ENCODE measurements around the gene ZFHX3. TPM values are rescaled to one million over a fixed set of nuclear protein-coding genes. Genes with fewer than 3 reads are reported as not detected.

Gene ZFHX3
- polyA plus RNA-seq, 1 donor from 2014 or later, result 26.4 TPM

DNA sequence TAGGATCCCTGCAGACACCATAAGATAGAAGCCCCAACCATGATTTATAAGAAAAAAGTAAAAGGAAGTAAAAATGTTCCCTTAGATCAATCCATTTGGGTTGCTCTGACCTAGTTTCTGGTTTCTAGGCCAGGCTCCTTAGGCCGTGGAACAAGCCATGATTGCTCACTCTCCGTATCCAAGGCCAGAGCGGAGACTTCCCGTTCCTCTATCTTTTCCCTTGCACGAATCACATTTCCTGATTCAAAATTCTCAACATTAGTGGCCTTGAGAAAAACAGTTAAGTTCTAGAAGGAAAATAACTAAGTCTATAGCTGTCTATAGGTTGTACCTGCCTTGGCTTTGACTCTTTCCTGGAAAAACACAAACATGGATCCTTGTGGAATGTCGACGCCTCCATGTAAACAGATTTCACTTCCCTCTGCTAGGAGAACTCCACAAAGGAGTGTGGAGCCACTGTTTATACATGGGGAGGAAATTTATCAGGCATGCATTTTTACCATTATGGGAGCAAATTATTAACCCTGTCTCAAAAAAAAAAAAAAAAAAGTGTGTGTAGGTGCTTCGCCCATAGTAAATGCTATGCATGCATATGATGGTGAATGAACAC, 149.6 kb downstream of the ZFHX3 start:
- Histone ChIP-seq H3K9me3 (ENCODE audit: low read length) (no peaks in the 10 kb centered on the region), H3K4me2 (ENCODE audit: low read length) (no peak overlapping the region), H3K9ac (ENCODE audit: low read length) (no peak overlapping the region), H3K4me3 (ENCODE audit: low read length) (no peak overlapping the region), H2AFZ (ENCODE audit: low read depth, low read length) (no peak overlapping the region), H4K20me1 (ENCODE audit: insufficient read depth) (peaks cover 63% of the 10 kb centered on the region), H3F3A (ENCODE audit: insufficient read depth, low read length, poor library complexity, severe bottlenecking) (no peaks in the 10 kb centered on the region), H3K27ac (ENCODE audit: low read length) (no peak overlapping the region), H3K9me2 (ENCODE audit: insufficient read depth, low read length) (no peaks in the 10 kb centered on the region), H3K27me3 (ENCODE audit: insufficient read depth, low read depth, low read length) (no peaks in the 10 kb centered on the region), H3K79me2 (replicated peaks; ENCODE audit: insufficient read depth, low read length) (peaks cover 97% of the 10 kb centered on the region), H3K36me3 (ENCODE audit: insufficient read depth, low read length) (peaks cover 10% of the 10 kb centered on the region)
- TF ChIP-seq MXI1 (conservative IDR thresholded peaks at IDR 0.05; ENCODE audit: poor library complexity, severe bottlenecking) (no peak), EP300 (conservative IDR thresholded peaks at IDR 0.05; ENCODE audit: poor library complexity, severe bottlenecking) (no peak), RAD21 (conservative IDR thresholded peaks at IDR 0.05) (no peak), TAF1 (IDR thresholded peaks at IDR 0.05; ENCODE audit: low read depth) (no peak), SMC3 (conservative IDR thresholded peaks at IDR 0.05; ENCODE audit: poor library complexity) (no peak), POLR2AphosphoS5 (IDR thresholded peaks at IDR 0.05) (no peak), EZH2 (IDR thresholded peaks at IDR 0.05; ENCODE audit: borderline replicate concordance, insufficient read depth, low read length, poor library complexity, severe bottlenecking) (no peak)
- TF ChIP-seq, protein P1, sequence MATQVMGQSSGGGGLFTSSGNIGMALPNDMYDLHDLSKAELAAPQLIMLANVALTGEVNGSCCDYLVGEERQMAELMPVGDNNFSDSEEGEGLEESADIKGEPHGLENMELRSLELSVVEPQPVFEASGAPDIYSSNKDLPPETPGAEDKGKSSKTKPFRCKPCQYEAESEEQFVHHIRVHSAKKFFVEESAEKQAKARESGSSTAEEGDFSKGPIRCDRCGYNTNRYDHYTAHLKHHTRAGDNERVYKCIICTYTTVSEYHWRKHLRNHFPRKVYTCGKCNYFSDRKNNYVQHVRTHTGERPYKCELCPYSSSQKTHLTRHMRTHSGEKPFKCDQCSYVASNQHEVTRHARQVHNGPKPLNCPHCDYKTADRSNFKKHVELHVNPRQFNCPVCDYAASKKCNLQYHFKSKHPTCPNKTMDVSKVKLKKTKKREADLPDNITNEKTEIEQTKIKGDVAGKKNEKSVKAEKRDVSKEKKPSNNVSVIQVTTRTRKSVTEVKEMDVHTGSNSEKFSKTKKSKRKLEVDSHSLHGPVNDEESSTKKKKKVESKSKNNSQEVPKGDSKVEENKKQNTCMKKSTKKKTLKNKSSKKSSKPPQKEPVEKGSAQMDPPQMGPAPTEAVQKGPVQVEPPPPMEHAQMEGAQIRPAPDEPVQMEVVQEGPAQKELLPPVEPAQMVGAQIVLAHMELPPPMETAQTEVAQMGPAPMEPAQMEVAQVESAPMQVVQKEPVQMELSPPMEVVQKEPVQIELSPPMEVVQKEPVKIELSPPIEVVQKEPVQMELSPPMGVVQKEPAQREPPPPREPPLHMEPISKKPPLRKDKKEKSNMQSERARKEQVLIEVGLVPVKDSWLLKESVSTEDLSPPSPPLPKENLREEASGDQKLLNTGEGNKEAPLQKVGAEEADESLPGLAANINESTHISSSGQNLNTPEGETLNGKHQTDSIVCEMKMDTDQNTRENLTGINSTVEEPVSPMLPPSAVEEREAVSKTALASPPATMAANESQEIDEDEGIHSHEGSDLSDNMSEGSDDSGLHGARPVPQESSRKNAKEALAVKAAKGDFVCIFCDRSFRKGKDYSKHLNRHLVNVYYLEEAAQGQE (IDR thresholded peaks at IDR 0.05; ENCODE audit: borderline replicate concordance), result no peak
- TF ChIP-seq, protein P2, sequence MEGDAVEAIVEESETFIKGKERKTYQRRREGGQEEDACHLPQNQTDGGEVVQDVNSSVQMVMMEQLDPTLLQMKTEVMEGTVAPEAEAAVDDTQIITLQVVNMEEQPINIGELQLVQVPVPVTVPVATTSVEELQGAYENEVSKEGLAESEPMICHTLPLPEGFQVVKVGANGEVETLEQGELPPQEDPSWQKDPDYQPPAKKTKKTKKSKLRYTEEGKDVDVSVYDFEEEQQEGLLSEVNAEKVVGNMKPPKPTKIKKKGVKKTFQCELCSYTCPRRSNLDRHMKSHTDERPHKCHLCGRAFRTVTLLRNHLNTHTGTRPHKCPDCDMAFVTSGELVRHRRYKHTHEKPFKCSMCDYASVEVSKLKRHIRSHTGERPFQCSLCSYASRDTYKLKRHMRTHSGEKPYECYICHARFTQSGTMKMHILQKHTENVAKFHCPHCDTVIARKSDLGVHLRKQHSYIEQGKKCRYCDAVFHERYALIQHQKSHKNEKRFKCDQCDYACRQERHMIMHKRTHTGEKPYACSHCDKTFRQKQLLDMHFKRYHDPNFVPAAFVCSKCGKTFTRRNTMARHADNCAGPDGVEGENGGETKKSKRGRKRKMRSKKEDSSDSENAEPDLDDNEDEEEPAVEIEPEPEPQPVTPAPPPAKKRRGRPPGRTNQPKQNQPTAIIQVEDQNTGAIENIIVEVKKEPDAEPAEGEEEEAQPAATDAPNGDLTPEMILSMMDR (IDR thresholded peaks at IDR 0.05; ENCODE audit: poor library complexity, severe bottlenecking), result no peak

DNA sequence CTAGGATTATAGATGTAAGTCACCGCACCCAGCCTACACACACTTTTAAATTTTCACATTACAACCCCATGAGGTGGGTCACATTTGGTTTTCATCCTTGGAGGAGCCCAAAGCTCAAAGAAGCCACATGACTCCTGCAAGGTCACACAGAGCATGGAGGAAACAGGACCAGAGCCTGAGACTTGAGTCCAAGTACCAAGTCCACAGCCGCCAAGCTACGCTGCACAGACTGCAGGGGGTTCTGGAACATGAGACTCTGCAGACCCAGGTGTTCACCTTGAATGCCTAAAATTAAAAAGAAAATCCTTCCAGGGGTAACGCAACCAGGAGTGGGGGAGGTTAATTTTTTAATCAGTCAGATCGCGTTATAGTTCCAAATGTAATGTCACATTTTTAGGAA, 150.2 kb downstream of the ZFHX3 start:
- Histone ChIP-seq H3K4me2 (ENCODE audit: low read length) (no peak overlapping the region), H3K4me3 (ENCODE audit: low read length) (no peak overlapping the region), H3F3A (ENCODE audit: insufficient read depth, low read length, poor library complexity, severe bottlenecking) (no peaks in the 10 kb centered on the region), H3K27ac (ENCODE audit: low read length) (no peak overlapping the region), H3K9ac (ENCODE audit: low read length) (no peak overlapping the region), H2AFZ (ENCODE audit: low read depth, low read length) (no peak overlapping the region), H3K79me2 (replicated peaks; ENCODE audit: insufficient read depth, low read length) (peaks cover 97% of the 10 kb centered on the region), H3K27me3 (ENCODE audit: insufficient read depth, low read depth, low read length) (no peaks in the 10 kb centered on the region), H3K9me2 (ENCODE audit: insufficient read depth, low read length) (no peaks in the 10 kb centered on the region), H3K36me3 (ENCODE audit: insufficient read depth, low read length) (peaks cover 10% of the 10 kb centered on the region), H3K9me3 (ENCODE audit: low read length) (no peaks in the 10 kb centered on the region), H4K20me1 (ENCODE audit: insufficient read depth) (peaks cover 63% of the 10 kb centered on the region)
- TF ChIP-seq TAF1 (IDR thresholded peaks at IDR 0.05; ENCODE audit: low read depth) (no peak), EZH2 (IDR thresholded peaks at IDR 0.05; ENCODE audit: borderline replicate concordance, insufficient read depth, low read length, poor library complexity, severe bottlenecking) (no peak), MXI1 (conservative IDR thresholded peaks at IDR 0.05; ENCODE audit: poor library complexity, severe bottlenecking) (no peak), RAD21 (conservative IDR thresholded peaks at IDR 0.05) (no peak), SMC3 (conservative IDR thresholded peaks at IDR 0.05; ENCODE audit: poor library complexity) (no peak), EP300 (conservative IDR thresholded peaks at IDR 0.05; ENCODE audit: poor library complexity, severe bottlenecking) (no peak), POLR2AphosphoS5 (IDR thresholded peaks at IDR 0.05) (no peak)
- TF ChIP-seq, protein P2 (IDR thresholded peaks at IDR 0.05; ENCODE audit: poor library complexity, severe bottlenecking), result no peak
- TF ChIP-seq, protein P1 (IDR thresholded peaks at IDR 0.05; ENCODE audit: borderline replicate concordance), result no peak

Measured in neural cell (in vitro differentiated cells).